A673 (cell line): ENCODE results near the gene TMEM107. TPM values are rescaled to one million over a fixed set of nuclear protein-coding genes. Genes with fewer than 3 reads are reported as not detected.

Experiments
- Bru-seq: library from RNA; stranded (reverse); fragments of 400-500 nt; gene quantifications from one replicate; lab custom pipeline; 2021; lab: Mats Ljungman, UMichigan
- BruChase-seq, 2 experiments: library from RNA; stranded (reverse); fragments of 400-500 nt; gene quantifications; one replicate each; lab custom pipeline; 2021; lab: Mats Ljungman, UMichigan
- BruUV-seq: library from RNA; stranded (reverse); fragments of 400-500 nt; replicated peaks from 2 replicates; lab custom pipeline; 2021; lab: Mats Ljungman, UMichigan
- CTCF ChIA-PET: fragments of 300-600 bp; sonication (Branson Sonifier 250); formaldehyde crosslinking; loops from one replicate; lab custom pipeline; 2022; ENCODE audit warnings: antibody characterized with exemption; lab: Charles Lee
- POLR2A ChIA-PET: fragments of 300-600 bp; sonication (Branson Sonifier 250); formaldehyde crosslinking; loops from one replicate; lab custom pipeline; 2022; ENCODE audit warnings: antibody characterized with exemption; ENCODE audit not compliant: low non-redundant PET; lab: Charles Lee
- DNase-seq: peaks from one replicate; pipeline ENCODE4 v3.0.0-alpha.2; 2015; ENCODE audit warnings: low spot score
- H3K27ac ChIP-seq: fragments of 200-600 bp; sonication (generic); 2 replicates; pipeline ENCODE4 v1.5.1; 2016; ENCODE audit warnings: mixed run types, low read depth, mild to moderate bottlenecking, mixed read lengths, antibody characterized with exemption, low read length; ENCODE audit not compliant: poor library complexity, severe bottlenecking
- H3K27me3 ChIP-seq: fragments of 200-600 bp; sonication (generic); replicated peaks from 2 replicates; pipeline ENCODE4 v1.6.1; 2017; ENCODE audit warnings: mixed run types, low read depth, mild to moderate bottlenecking, mixed read lengths, antibody characterized with exemption, low read length; ENCODE audit not compliant: insufficient read depth, poor library complexity
- H3K36me3 ChIP-seq: fragments of 200-600 bp; sonication (generic); 2 replicates; pipeline ENCODE4 v1.6.1; 2016; ENCODE audit warnings: mixed run types, mild to moderate bottlenecking, mixed read lengths, antibody characterized with exemption, low read length; ENCODE audit not compliant: insufficient read depth, poor library complexity, severe bottlenecking
- H3K4me1 ChIP-seq: fragments of 200-600 bp; sonication (generic); 2 replicates; pipeline ENCODE4 v1.6.1; 2017; ENCODE audit warnings: mixed run types, mild to moderate bottlenecking, mixed read lengths, antibody characterized with exemption, low read length; ENCODE audit not compliant: insufficient read depth, poor library complexity, severe bottlenecking
- H3K4me3 ChIP-seq: fragments of 200-600 bp; sonication (generic); 2 replicates; pipeline ENCODE4 v1.5.1; 2016; ENCODE audit warnings: low read depth, mixed run types, mild to moderate bottlenecking, mixed read lengths, low read length; ENCODE audit not compliant: poor library complexity, severe bottlenecking
- H3K9me3 ChIP-seq: fragments of 200-600 bp; sonication (generic); 2 replicates; pipeline ENCODE4 v1.6.1; 2016; ENCODE audit warnings: mixed run types, low read depth, mild to moderate bottlenecking, mixed read lengths, antibody characterized with exemption, low read length; ENCODE audit not compliant: poor library complexity, severe bottlenecking
- EZH2 ChIP-seq: fragments of 200-600 bp; sonication (generic); IDR thresholded peaks from 2 replicates; pipeline ENCODE4 v1.6.1; 2017; ENCODE audit warnings: borderline replicate concordance, low read depth, mild to moderate bottlenecking, mixed read lengths, antibody characterized with exemption, low read length; ENCODE audit not compliant: poor library complexity, severe bottlenecking
- intact Hi-C: fragments of 100-400 bp; cut with micrococcal nuclease; formaldehyde crosslinking; loops from one replicate; pipeline ENCODE4 v1.10.0; 2022; ENCODE audit not compliant: unreplicated experiment
- long read RNA-seq: library from polyadenylated mRNA; stranded (forward); transcript quantifications from one replicate; pipeline ENCODE4 v2.0.0, GENCODE V29; 2022
- total RNA-seq: library from RNA; stranded (reverse); gene quantifications from 2 replicates; pipeline ENCODE4 v1.2.3, GENCODE V29; 2021
- TF ChIP-seq, protein P1 (sequence below): fragments of 300-800, 200-600 bp; sonication (generic); conservative IDR thresholded peaks from 2 replicates; pipeline ENCODE4 v1.5.1; 2017; ENCODE audit warnings: low read depth, mild to moderate bottlenecking, antibody characterized with exemption, low read length, moderate library complexity, mixed read lengths

TMEM107 gene
- 19.4 and 25.3 TPM in 2 replicates for total RNA-seq
- percentile 70 among the genes with signal in this experiment for Bru-seq, nascent RNA
- BruChase-seq, experiment 1, labeled RNA remaining after a 2-hour chase = percentile 89 among the genes with signal in this experiment
- percentile 90 among the genes with signal in this experiment for BruChase-seq, experiment 2, labeled RNA remaining after a 6-hour chase
- long read RNA-seq, transcript TMEM107-204 (5 exons, 747 nt) = minor isoform, 5 of 26 reads
- long read RNA-seq, transcript TMEM107-205 (2 exons, 1,210 nt) = major isoform, 14 of 26 reads
- long read RNA-seq, partial matches to known transcripts = 2 of 26 reads
- long read RNA-seq, other reads (novel, unspliced or antisense) = 1 of 26 reads

DNA sequence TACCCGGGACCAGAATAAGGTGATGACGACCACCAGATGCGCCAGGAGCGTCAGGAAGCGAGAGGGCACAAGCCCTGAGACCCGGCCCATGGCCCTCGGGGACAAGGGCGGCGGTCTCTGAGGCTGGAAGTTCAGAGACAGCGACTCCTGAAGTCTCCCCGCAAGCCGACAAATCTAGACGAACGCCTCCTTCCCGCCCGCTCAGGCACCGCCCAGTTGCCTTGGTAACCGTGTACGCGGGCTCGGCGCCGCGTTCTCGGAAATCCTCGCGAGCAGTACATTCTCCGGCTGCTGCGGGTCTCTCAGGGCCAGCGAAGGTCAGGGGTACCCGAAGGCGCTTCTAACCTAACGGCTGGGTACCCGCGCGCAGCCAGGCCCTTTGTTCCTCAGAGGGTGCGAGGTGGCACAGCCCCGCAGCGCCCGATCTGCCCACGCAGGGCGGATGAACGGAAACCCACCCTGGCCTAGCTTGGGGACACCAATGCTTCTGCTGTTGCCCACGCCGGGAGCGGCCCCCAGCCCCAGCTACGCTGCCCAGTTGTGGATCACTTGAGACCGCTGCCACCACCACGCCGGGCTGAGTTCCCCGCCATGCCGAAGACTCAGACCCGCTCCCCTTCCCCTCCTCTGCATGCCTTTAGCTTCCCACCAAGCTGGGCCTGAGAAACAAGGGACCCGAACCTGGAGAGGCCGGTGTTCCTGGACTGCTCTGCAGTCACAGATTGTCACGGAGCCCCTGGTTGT lies at the start of gene TMEM107:
Gene TMEM107 (minus strand): TSS at position 184 of the 744 bp plus-strand sequence. CDS start 94 bp downstream, at position 90.
- ChIA-PET CTCF (interaction anchor here (0.5 kb wide), 1 partner anchor 517 kb away, joined by 6 read pairs; no protein-coding TSS in a partner anchor), POLR2A (interaction anchor here (0.6 kb wide), 2 partner anchors 42 kb away, joined by 3 to 4 read pairs; no protein-coding TSS in a partner anchor)
- Histone ChIP-seq H3K4me1 (peaks cover 18% of the 10 kb centered on the region), H3K27me3 (no peaks in the 10 kb centered on the region), H3K27ac (peak within 1 kb of the TSS; percentile 70), H3K36me3 (no peaks in the 10 kb centered on the region), H3K4me3 (peak within 1 kb of the TSS; percentile 57), H3K9me3 (no peaks in the 10 kb centered on the region)
- intact Hi-C loops = no loop called here
- DNase-seq = peak; percentile 94
- TF ChIP-seq EZH2 = no peak
- TF ChIP-seq, protein P1, sequence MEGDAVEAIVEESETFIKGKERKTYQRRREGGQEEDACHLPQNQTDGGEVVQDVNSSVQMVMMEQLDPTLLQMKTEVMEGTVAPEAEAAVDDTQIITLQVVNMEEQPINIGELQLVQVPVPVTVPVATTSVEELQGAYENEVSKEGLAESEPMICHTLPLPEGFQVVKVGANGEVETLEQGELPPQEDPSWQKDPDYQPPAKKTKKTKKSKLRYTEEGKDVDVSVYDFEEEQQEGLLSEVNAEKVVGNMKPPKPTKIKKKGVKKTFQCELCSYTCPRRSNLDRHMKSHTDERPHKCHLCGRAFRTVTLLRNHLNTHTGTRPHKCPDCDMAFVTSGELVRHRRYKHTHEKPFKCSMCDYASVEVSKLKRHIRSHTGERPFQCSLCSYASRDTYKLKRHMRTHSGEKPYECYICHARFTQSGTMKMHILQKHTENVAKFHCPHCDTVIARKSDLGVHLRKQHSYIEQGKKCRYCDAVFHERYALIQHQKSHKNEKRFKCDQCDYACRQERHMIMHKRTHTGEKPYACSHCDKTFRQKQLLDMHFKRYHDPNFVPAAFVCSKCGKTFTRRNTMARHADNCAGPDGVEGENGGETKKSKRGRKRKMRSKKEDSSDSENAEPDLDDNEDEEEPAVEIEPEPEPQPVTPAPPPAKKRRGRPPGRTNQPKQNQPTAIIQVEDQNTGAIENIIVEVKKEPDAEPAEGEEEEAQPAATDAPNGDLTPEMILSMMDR = 0 out of 2 replicates have a peak, but pooled peaks have one; percentile 15
- no TSS peak for BruUV-seq

DNA sequence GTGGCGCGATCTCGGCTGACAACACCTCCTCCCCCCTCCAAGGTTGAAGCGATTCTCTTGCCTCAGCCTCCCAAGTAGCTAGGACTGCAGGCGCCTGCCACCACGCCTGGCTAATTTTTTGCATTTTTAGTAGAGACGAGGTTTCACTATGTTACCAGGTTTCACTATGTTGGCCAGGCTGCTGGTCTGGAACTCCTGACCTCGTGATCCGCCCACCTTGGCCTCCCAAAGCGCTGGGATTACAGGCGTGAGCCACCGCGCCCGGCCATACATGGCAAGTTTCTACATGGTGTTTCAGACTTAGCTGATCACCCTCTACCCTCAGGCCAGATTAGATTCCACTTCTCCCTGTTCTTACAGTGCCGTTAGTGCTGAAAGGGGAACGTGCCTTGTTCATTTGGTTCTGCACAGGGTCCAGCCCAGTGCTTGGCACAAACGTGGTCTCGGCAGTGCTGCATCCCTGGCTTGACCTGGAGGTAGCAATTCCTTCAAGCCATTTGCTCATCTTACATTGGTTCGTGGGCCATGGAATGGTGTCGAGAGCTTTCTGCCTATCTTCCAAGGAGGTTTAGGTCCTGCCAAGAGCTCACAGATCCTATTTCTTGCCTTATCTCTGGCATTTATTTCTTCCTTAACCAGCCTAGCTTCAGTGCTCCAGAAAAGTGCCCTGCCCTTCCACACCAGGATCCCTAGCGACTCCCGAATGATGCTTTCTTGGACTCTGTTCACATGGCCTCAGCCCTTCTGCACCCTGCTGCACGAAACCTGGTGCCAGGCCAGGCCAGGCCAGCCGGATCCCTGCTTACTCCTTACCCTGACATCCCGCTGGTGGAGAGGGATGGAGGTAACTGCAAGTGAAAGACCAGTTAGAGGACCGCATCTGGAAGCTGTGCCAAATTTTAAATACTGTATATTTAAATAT lies 49.0 kb upstream of the TMEM107 start:
- H3K4me3 ChIP-seq = no peak overlapping the region
- H3K4me1 ChIP-seq = peaks cover 13% of the 10 kb centered on the region
- no peaks in the 10 kb centered on the region for H3K27me3 ChIP-seq
- CTCF ChIA-PET = interaction anchor here (0.6 to 0.7 kb wide), 2 partner anchors 22 to 668 kb away, joined by 5 to 11 read pairs; partner anchors contain the start of gene CTC1
- no peaks in the 10 kb centered on the region for H3K9me3 ChIP-seq
- intact Hi-C loops = loop anchor here (5.0 kb wide), 2 partner anchors 338 to 383 kb away; partner anchors contain the start of gene CHD3
- BruUV-seq = no TSS peak
- peak overlapping the region; percentile 31 for H3K27ac ChIP-seq
- no peak for TF ChIP-seq EZH2
- TF ChIP-seq, protein P1 = no peak
- H3K36me3 ChIP-seq = peaks cover 30% of the 10 kb centered on the region
- POLR2A ChIA-PET = interaction anchor here (0.6 kb wide), 2 partner anchors 47 to 70 kb away, joined by 3 to 5 read pairs; partner anchors contain the start of gene SLC25A35
- DNase-seq = no peak
